ENCODE measurements around the gene TMEM87B. TPM values are rescaled to one million over a fixed set of nuclear protein-coding genes. Genes with fewer than 3 reads are reported as not detected.

Gene TMEM87B
- total and polyA plus RNA-seq, 2 of the 4 experiments (the other 2 are of a cell fraction), result 6.3 to 12.5 TPM

DNA sequence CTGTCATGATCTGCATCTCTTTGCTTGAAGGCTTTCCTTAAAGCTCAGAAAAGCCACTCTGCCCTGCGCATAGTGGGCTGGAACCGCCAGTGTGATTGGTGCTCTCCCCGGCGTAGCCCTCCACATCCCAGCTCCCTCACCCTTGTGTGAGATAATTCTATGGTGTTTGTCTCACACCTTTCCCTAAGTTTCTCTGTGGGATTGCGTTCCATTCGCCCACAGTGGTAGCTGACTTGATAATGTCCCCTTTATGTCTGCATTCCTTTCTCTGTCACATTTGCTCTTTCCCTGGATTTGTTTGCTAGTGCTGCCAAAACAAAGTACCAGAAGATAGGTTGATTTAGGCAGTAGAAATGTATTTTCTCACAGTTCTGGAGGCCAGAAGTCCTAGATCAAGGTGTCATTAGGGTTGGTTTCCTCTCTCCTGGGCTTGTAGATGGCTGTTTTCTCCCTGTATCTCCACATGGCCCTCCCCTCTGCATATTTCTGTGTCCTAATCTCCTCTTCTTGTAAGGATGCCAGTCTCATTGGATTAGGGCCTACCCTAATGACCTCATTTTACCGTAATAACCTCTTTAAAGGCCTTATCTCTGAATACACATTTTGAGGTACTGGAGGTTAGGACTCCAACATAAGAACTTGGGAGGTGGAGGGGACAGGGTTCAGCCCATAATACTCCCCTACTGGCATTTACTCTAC is 7.4 kb upstream of the TMEM87B start:
- dilution Hi-C loops (cut with HindIII; ENCODE audit: low sequenced_read_pairs, unreplicated experiment) (no loop called here), intact Hi-C loops (cut with micrococcal nuclease) (loop anchor here (1.0 kb wide), 1 partner anchor 160 kb away; no protein-coding TSS in a partner anchor), in situ Hi-C loops (cut with MboI; ENCODE audit: low sequenced_read_pairs) (loop anchor here (5.0 kb wide), 1 partner anchor 155 kb away; no protein-coding TSS in a partner anchor)
- Histone ChIP-seq H3K9me3 (ENCODE audit: control insufficient read depth, insufficient read depth, low read length) (peaks cover 14% of the 10 kb centered on the region), H4K20me1 (ENCODE audit: insufficient read depth, low read length) (no peaks in the 10 kb centered on the region), H3K27me3 (ENCODE audit: control insufficient read depth, insufficient read depth, low read length) (no peaks in the 10 kb centered on the region), H3K4ac (ENCODE audit: low read depth, low read length) (no peak overlapping the region), H2BK20ac (ENCODE audit: low read depth, low read length) (no peak overlapping the region), H3K56ac (ENCODE audit: extremely low read depth, insufficient read depth, low read length) (no peak overlapping the region), H2AK5ac (ENCODE audit: low read depth, low read length) (no peak overlapping the region), H3K4me1 (ENCODE audit: control insufficient read depth, insufficient read depth, low read length) (no peaks in the 10 kb centered on the region), H2BK120ac (ENCODE audit: low read depth, low read length) (no peak overlapping the region), H2BK5ac (ENCODE audit: low read depth, low read length, poor library complexity, severe bottlenecking) (no peak overlapping the region), H4K91ac (ENCODE audit: insufficient read depth, low read depth, low read length) (no peak overlapping the region), H3K4me3 (ENCODE audit: insufficient read depth, low read depth, low read length) (no peak overlapping the region), H3K23ac (ENCODE audit: low read depth, low read length) (no peak overlapping the region), H3K27ac (ENCODE audit: insufficient read depth, low read length) (no peak overlapping the region), H4K5ac (ENCODE audit: low read depth, low read length) (no peak overlapping the region), H2AFZ (replicated peaks; ENCODE audit: low read length, poor library complexity) (no peak overlapping the region), H3K36me3 (ENCODE audit: control insufficient read depth, insufficient read depth, low read length) (no peaks in the 10 kb centered on the region), H2AK9ac (replicated peaks; ENCODE audit: low read depth, low read length, poor library complexity) (no peak overlapping the region), H4K8ac (ENCODE audit: low read depth in 2 of 2, low read length in 2 of 2) (no peak overlapping the region), H3K18ac (ENCODE audit: low read depth, low read length) (no peak overlapping the region), H3K9ac (ENCODE audit: low read depth, low read length) (no peak overlapping the region), H2BK15ac (ENCODE audit: low read depth, low read length) (no peak overlapping the region), H3K79me1 (ENCODE audit: low read depth in 1 of 2, low read length in 2 of 2) (no peaks in the 10 kb centered on the region; a peak in 1 of 4 replicates), H3K9me1 (ENCODE audit: insufficient read depth, low read length) (no peaks in the 10 kb centered on the region; the same call in 1 of the 2 replicates), H3K14ac (replicated peaks; ENCODE audit: low read depth, low read length) (no peak overlapping the region), H3K4me2 (ENCODE audit: low read depth, low read length) (no peak overlapping the region)
- DNase-seq, result no peak
- ATAC-seq (ENCODE audit: low read depth), result no peak
- BruUV-seq (replicated peaks), result no TSS peak
- CTCF ChIA-PET, result interaction anchor here (0.5 to 1.0 kb wide), 2 partner anchors 9 to 160 kb away, joined by 3 to 4 read pairs; no protein-coding TSS in a partner anchor
- no CpG with 5 or more reads among the region's 7 CpGs for WGBS, 2 experiments (ENCODE audit: extremely low coverage in 2 of 2, insufficient read length in 1 of 2)
- POLR2A ChIA-PET (ENCODE audit: unreplicated experiment), result no interaction called here
- TF ChIP-seq CHD1 (IDR thresholded peaks at IDR 0.05; ENCODE audit: low read depth, low read length) (no peak), NFE2L2 (IDR thresholded peaks at IDR 0.05; ENCODE audit: low read depth, low read length) (no peak), RAD21 (IDR thresholded peaks at IDR 0.05; ENCODE audit: low read length) (no peak), MAZ (IDR thresholded peaks at IDR 0.05; ENCODE audit: borderline replicate concordance, low read depth, low read length) (no peak), CEBPB (IDR thresholded peaks at IDR 0.05; ENCODE audit: low read depth, low read length) (no peak), RCOR1 (IDR thresholded peaks at IDR 0.05; ENCODE audit: insufficient replicate concordance, low read length) (no peak), BHLHE40 (IDR thresholded peaks at IDR 0.05; ENCODE audit: low read depth, low read length) (no peak), MAFK (IDR thresholded peaks at IDR 0.05; ENCODE audit: low read depth, low read length) (no peak), POLR2A (IDR thresholded peaks at IDR 0.05; ENCODE audit: low read depth, low read length) (no peak), RFX5 (IDR thresholded peaks at IDR 0.05; ENCODE audit: low read depth, low read length) (no peak), MXI1 (IDR thresholded peaks at IDR 0.05; ENCODE audit: borderline replicate concordance, low read depth, low read length) (no peak), SMC3 (IDR thresholded peaks at IDR 0.05; ENCODE audit: low read depth, low read length) (no peak)
- TF ChIP-seq, protein P1, sequence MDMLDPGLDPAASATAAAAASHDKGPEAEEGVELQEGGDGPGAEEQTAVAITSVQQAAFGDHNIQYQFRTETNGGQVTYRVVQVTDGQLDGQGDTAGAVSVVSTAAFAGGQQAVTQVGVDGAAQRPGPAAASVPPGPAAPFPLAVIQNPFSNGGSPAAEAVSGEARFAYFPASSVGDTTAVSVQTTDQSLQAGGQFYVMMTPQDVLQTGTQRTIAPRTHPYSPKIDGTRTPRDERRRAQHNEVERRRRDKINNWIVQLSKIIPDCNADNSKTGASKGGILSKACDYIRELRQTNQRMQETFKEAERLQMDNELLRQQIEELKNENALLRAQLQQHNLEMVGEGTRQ (IDR thresholded peaks at IDR 0.05; ENCODE audit: low read depth, low read length), result no peak
- TF ChIP-seq, protein P2, sequence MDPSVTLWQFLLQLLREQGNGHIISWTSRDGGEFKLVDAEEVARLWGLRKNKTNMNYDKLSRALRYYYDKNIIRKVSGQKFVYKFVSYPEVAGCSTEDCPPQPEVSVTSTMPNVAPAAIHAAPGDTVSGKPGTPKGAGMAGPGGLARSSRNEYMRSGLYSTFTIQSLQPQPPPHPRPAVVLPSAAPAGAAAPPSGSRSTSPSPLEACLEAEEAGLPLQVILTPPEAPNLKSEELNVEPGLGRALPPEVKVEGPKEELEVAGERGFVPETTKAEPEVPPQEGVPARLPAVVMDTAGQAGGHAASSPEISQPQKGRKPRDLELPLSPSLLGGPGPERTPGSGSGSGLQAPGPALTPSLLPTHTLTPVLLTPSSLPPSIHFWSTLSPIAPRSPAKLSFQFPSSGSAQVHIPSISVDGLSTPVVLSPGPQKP (IDR thresholded peaks at IDR 0.05; ENCODE audit: borderline replicate concordance, low read depth, low read length), result no peak
- TF ChIP-seq, protein P3, sequence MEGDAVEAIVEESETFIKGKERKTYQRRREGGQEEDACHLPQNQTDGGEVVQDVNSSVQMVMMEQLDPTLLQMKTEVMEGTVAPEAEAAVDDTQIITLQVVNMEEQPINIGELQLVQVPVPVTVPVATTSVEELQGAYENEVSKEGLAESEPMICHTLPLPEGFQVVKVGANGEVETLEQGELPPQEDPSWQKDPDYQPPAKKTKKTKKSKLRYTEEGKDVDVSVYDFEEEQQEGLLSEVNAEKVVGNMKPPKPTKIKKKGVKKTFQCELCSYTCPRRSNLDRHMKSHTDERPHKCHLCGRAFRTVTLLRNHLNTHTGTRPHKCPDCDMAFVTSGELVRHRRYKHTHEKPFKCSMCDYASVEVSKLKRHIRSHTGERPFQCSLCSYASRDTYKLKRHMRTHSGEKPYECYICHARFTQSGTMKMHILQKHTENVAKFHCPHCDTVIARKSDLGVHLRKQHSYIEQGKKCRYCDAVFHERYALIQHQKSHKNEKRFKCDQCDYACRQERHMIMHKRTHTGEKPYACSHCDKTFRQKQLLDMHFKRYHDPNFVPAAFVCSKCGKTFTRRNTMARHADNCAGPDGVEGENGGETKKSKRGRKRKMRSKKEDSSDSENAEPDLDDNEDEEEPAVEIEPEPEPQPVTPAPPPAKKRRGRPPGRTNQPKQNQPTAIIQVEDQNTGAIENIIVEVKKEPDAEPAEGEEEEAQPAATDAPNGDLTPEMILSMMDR (conservative IDR thresholded peaks at IDR 0.05; ENCODE audit: low read depth, low read length), result no peak

Data from IMR-90 (cell line).